ENCODE measurements around the gene CCSER1.

- TF ChIP-seq CTCF (IDR thresholded peaks at IDR 0.05; ENCODE audit: control extremely low read depth in 1 of 3, insufficient read depth in 1 of 3, low read depth in 1 of 3, low read length in 3 of 3) (no peak), POLR2A (IDR thresholded peaks at IDR 0.05; ENCODE audit: control extremely low read depth in 1 of 2, low read depth in 2 of 2, low read length in 2 of 2) (no peak), RNF2 (IDR thresholded peaks at IDR 0.05; ENCODE audit: borderline replicate concordance, low read depth, low read length, missing control alignments, poor library complexity, severe bottlenecking) (no peak), SAP30 (IDR thresholded peaks at IDR 0.05; ENCODE audit: insufficient read depth, insufficient replicate concordance, low read length) (no peak), TAF1 (IDR thresholded peaks at IDR 0.05; ENCODE audit: low read depth, low read length) (no peak), USF2 (IDR thresholded peaks at IDR 0.05; ENCODE audit: low read length) (no peak), CBX8 (IDR thresholded peaks at IDR 0.05; ENCODE audit: borderline replicate concordance, low read depth, low read length) (no peak), EZH2 (IDR thresholded peaks at IDR 0.05; ENCODE audit: low read depth, low read length, severe bottlenecking) (no peak), NRF1 (IDR thresholded peaks at IDR 0.05; ENCODE audit: low read depth, low read length) (no peak), RFX5 (IDR thresholded peaks at IDR 0.05; ENCODE audit: borderline replicate concordance, low read depth, low read length) (no peak), POLR2AphosphoS5 (IDR thresholded peaks at IDR 0.05; ENCODE audit: low read depth, low read length) (no peak), POU5F1 (IDR thresholded peaks at IDR 0.05; ENCODE audit: low read depth, low read length) (no peak)
These were observed 776.8 kb downstream of the CCSER1 start for GRCh38 chr4:90904021-90904420.
